Psoas muscle (tissue), 8 donors: ENCODE measurements around the gene CACNA1D. TPM values are rescaled to one million over a fixed set of nuclear protein-coding genes. Genes with fewer than 3 reads are reported as not detected.

ENCODE experiments used
- ATAC-seq, 4 donors: fragments of 200-7000 bp; cut with Tn5 transposase; one replicate each; pipeline ENCODE4 v1.9.1; 2020; ENCODE audit warnings: moderate library complexity in 3 of 4, mild to moderate bottlenecking in 2 of 4
- DNase-seq, 2 donors: peaks; one replicate each; pipeline ENCODE4 v3.0.0-alpha.2; 2020
- H3K27ac ChIP-seq: fragments of 200-600 bp; one replicate; pipeline ENCODE4 v1.8.0; 2022
- H3K27me3 ChIP-seq, 3 donors: fragments of 200-600 bp in 1 of 3; one replicate each; pipeline versions ENCODE4 v1.6.1 to v1.8.0; 2013 to 2022; ENCODE audit warnings: low read length in 2 of 3, mild to moderate bottlenecking in 2 of 3, moderate library complexity in 1 of 3; ENCODE audit not compliant: insufficient read depth in 3 of 3
- H3K36me3 ChIP-seq, 2 donors: fragments of 200-600 bp in 1 of 2; one replicate each; pipeline versions ENCODE4 v1.6.1 to v1.8.0; 2013 to 2022; ENCODE audit warnings: low read depth in 1 of 2, mild to moderate bottlenecking in 1 of 2, moderate library complexity in 1 of 2; ENCODE audit not compliant: insufficient read depth in 1 of 2
- H3K4me1 ChIP-seq: fragments of 200-600 bp; one replicate; pipeline ENCODE4 v1.8.0; 2022
- H3K4me3 ChIP-seq: fragments of 200-600 bp; one replicate; pipeline ENCODE4 v1.8.0; 2022; ENCODE audit warnings: mild to moderate bottlenecking
- H3K9me3 ChIP-seq: fragments of 200-600 bp; one replicate; pipeline ENCODE4 v1.8.0; 2022
- WGBS, 3 donors: extraction: QIAGEN DNeasy Blood & Tissue Kit; methylation state at CpG; one replicate each; pipeline versions ENCODE4 v1.1.6 to v1.1.7; 2013; 5-methylcytosine and 5-hydroxymethylcytosine counted together
- intact Hi-C, 2 donors: fragments of 100-400 bp; cut with DNase I; formaldehyde crosslinking; loops; one replicate each; pipeline versions ENCODE4 v1.11.0 to v1.14.2; 2022
- polyA plus RNA-seq, 3 donors: library from polyadenylated mRNA; stranded (reverse); fragments of 200-250 nt; gene quantifications; one replicate each; pipeline ENCODE4 v1.2.3, GENCODE V29; 2013
- total RNA-seq, 4 donors: library from RNA; stranded (reverse); fragmentation: NEBNext Ultra II Directional in 2 of 4; extraction: Animal tissue kit (Norgen Biotek cat#: 25700) in 2 of 4; gene quantifications; one replicate each; pipeline versions ENCODE4 v1.2.1 to v1.2.4, GENCODE V29; 2021 to 2023
- TF ChIP-seq, protein P1 (sequence below): fragments of 200-600 bp; IDR thresholded peaks from one replicate; pipeline ENCODE4 v1.8.0; 2022; ENCODE audit warnings: antibody characterized with exemption
- donor health status: healthy with polysubstance abuse.
- donor health status: DM: no; HTN: no; CAD: no; lungs with moderate emphysema.
- donor health status: Bipolar disorder and iron deficiency.
- donor health status: healthy.
- donor health status: DM: yes; HTN: yes; CAD: no.
- donor health status: DM: no; HTN: no; CAD: no.
- donor health status: DM: no; HTN: no; CAD: no.
- donor health status: DM: yes; HTN: yes; CAD: no.

Gene CACNA1D
- total and polyA plus RNA-seq, 7 donors = 0.05 to 0.82 (median 0.28) TPM; not detected in 2

DNA sequence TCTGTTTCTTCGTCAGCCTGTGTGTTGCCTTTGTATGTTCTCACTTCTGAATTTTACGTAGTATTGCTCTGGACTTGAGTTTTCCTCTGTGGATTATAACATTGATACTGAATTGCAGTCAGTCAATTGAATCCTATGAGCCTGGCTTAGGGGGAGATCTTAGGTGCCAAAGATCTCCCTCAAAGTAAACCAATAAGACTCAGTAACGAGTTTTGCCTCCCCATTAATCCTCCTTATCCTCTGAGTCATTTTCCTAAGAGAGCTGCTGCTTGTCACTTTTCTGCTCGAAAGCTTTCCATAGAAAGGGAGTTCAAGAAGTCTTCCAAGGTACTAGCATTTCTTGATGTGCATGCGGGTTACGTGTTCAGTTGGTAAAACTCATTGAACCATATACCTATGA, 225.4 kb downstream of the CACNA1D start:
- intact Hi-C loops = loop anchor here (2.0 to 10.0 kb wide), 2 partner anchors 345 to 501 kb away; no protein-coding TSS in a partner anchor
- TF ChIP-seq, protein P1, sequence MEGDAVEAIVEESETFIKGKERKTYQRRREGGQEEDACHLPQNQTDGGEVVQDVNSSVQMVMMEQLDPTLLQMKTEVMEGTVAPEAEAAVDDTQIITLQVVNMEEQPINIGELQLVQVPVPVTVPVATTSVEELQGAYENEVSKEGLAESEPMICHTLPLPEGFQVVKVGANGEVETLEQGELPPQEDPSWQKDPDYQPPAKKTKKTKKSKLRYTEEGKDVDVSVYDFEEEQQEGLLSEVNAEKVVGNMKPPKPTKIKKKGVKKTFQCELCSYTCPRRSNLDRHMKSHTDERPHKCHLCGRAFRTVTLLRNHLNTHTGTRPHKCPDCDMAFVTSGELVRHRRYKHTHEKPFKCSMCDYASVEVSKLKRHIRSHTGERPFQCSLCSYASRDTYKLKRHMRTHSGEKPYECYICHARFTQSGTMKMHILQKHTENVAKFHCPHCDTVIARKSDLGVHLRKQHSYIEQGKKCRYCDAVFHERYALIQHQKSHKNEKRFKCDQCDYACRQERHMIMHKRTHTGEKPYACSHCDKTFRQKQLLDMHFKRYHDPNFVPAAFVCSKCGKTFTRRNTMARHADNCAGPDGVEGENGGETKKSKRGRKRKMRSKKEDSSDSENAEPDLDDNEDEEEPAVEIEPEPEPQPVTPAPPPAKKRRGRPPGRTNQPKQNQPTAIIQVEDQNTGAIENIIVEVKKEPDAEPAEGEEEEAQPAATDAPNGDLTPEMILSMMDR = no peak

DNA sequence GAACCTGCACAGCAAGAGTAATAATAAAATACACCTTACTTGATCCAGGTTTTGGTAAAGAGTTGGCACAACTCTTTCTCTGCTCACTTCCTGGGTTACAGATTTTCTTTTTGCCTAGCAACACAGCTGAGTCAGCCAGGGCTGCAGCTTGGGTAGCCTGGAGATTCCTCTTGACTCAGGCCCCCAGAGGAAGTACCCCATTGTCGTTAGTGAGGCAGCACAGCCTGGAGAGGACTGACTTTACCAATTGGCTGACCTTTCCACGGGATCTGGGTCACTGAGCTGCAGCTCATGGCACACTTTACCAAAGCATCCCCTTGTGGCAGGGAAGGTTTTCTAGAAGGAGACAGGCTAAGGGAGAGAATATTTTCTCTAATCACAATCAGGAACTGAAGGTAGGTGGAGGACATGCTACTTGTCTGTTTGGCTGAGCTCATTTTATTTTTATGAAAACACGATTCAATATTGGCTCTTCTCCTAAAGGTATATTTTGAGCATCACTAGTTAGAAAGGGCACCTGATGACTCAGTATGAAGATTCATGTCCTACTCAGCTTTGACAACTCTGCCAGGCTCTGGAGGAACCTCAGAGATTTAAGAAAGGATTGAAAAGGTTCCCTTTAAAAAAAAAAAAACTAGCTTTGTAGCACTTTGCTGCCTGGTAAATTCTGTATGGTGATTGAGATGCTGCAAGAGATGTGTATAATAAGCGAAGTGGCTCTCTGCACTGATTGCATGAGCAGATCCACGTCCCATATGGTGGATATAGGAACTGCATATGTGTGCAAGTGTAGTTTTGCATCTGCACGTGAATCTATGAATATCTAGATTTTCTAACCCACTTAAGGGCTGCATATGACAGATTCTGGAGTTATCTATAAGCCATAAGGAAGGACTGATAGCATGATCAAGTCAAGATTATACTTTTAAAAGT, 227.0 kb downstream of the CACNA1D start:
- Histone ChIP-seq H3K9me3 (no peaks in the 10 kb centered on the region), H3K27ac (no peak overlapping the region), H3K27me3 (peaks cover 0 to 13% (median 3%) of the 10 kb centered on the region in 3 donors), H3K36me3 (no peaks in the 10 kb centered on the region), H3K4me3 (no peak overlapping the region), H3K4me1 (no peaks in the 10 kb centered on the region)
- 44 to 52% (median 46%) methylated on average over 6 of the region's 6 CpGs for WGBS, 3 donors
- no peak for DNase-seq
- TF ChIP-seq, protein P1 = no peak
- no peak for ATAC-seq
- intact Hi-C loops = no loop called here

More for the DNA sequence above, 225.4 kb downstream of the CACNA1D start:
- H3K27ac ChIP-seq = no peak overlapping the region
- ATAC-seq = no peak
- no peak overlapping the region for H3K4me3 ChIP-seq
- H3K36me3 ChIP-seq = no peaks in the 10 kb centered on the region
- H3K9me3 ChIP-seq = no peaks in the 10 kb centered on the region
- 83 to 88% (median 86%) methylated on average over 6 of the region's 6 CpGs for WGBS, 3 donors
- no peak for DNase-seq
- H3K27me3 ChIP-seq = peaks cover 0 to 9% (median 3%) of the 10 kb centered on the region in 3 donors
- no peaks in the 10 kb centered on the region for H3K4me1 ChIP-seq

DNA sequence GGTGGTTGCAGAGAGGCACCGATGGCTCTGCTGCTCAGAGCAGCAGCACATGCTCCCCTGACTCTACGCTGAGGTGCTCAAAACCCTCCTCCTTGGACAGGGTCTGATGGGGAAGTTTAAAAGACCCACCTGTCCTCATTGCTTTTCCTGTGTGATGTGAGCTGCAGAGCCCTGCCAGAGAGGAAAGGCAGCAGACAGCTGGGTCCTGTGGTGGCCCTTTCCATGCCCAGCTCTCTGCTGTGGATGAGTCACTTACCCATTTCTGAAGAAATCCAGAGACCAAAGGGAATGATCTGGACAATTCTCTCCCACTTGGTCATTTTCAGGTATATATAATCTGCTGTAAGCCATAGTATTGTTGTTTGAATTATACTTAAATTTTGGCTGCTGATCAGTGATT, 230.2 kb downstream of the CACNA1D start:
- WGBS, 3 donors = 51 to 61% (median 53%) methylated on average over 2 of the region's 2 CpGs
- Histone ChIP-seq H3K27ac (no peak overlapping the region), H3K4me3 (no peak overlapping the region), H3K36me3 (no peaks in the 10 kb centered on the region), H3K4me1 (no peaks in the 10 kb centered on the region), H3K27me3 (peaks cover 0 to 18% (median 3%) of the 10 kb centered on the region in 3 donors), H3K9me3 (no peaks in the 10 kb centered on the region)
- intact Hi-C loops = no loop called here
- ATAC-seq (no peak), DNase-seq (no peak)
- TF ChIP-seq, protein P1 = no peak

DNA sequence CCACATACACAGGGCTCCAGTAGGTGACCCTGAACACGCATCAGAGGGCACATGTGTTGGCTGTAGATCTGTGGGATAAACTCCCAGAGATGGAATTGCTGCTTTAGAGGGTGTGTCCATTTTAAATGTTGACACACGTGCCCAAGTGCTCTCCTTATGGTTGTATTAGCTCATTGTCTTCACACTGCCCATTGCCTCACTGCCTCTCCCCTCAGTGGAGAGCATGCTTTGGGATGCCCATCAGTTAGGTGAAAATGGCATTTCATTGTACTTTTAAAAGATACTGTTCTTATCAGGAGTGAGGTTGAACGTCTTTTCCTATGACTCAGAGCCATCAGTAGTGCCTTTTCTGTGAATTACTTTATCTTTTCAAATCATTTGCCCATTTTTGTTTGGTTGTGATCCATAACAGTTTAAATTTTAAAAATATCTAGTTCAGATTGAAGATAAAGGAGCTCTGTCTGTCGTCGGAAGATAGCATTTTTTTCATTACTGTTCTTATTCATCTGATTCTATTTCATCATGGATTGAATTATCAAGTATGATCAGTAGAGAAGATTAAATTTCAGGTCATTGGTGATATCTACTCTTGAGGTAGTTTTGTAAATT, 231.1 kb downstream of the CACNA1D start:
- no peak overlapping the region for H3K27ac ChIP-seq
- intact Hi-C loops = no loop called here
- H3K36me3 ChIP-seq = no peaks in the 10 kb centered on the region
- ATAC-seq = no peak
- H3K27me3 ChIP-seq = peaks cover 0 to 18% (median 3%) of the 10 kb centered on the region in 3 donors
- H3K9me3 ChIP-seq = no peaks in the 10 kb centered on the region
- 69 to 75% (median 69%) methylated on average over 5 of the region's 5 CpGs for WGBS, 3 donors
- H3K4me1 ChIP-seq = no peaks in the 10 kb centered on the region
- H3K4me3 ChIP-seq = no peak overlapping the region
- TF ChIP-seq, protein P1 = no peak
- no peak for DNase-seq
